K562 (cell line): Measurements from ENCODE around the gene OR4S1. TPM values are rescaled to one million over a fixed set of nuclear protein-coding genes. Genes with fewer than 3 reads are reported as not detected.

Source experiments
- polyA plus RNA-seq, 8 experiments: library from polyadenylated mRNA; depleted of rRNA in 4 of 8; stranded (reverse) in 5 of 8; unstranded in 3 of 8; fragments of >200 nt; fragmentation: Nextera tagmentation in 2 of 8; fragmentation: Illumina TruSeq in 1 of 8; extraction: Ambion mirVana in 2 of 8; extraction: Trizol in 1 of 8; gene quantifications; 2 replicates each; pipeline versions ENCODE4 v1.2.1 to v1.2.3, GENCODE V29; 2011 to 2014; ENCODE audit warnings: inconsistent platforms in 1 of 8, missing spikeins in 1 of 8
- total RNA-seq, 7 experiments: library from RNA; depleted of rRNA in 6 of 7; stranded (reverse); fragments of >200 nt in 6 of 7; fragmentation: Illumina TruSeq in 2 of 7; extraction: Trizol in 2 of 7; gene quantifications; 2 replicates each; pipeline versions ENCODE4 v1.2.1 to v1.2.3, GENCODE V29; 2011 to 2021; ENCODE audit warnings: low replicate concordance in 1 of 7

OR4S1 gene
- total and polyA plus RNA-seq, 9 of the 15 experiments (the other 6 are each of a cell fraction or from before 2014, with no cell fraction given) = not detected

Other genes with a start within 250 kb of the OR4S1 start
- gene OR4B1, start 89.4 kb upstream of the OR4S1 start, total RNA-seq (2014; rRNA removed) = not detected in 2 replicates
- not detected in 2 replicates for gene OR4B1, start 89.4 kb upstream of the OR4S1 start, total RNA-seq (2014; rRNA removed; fragmentation: Illumina TruSeq; extraction: Trizol)
- gene OR4B1, start 89.4 kb upstream of the OR4S1 start, total RNA-seq (2015; rRNA removed; fragmentation: Illumina TruSeq; extraction: Trizol) = not detected in 2 replicates
- gene OR4B1, start 89.4 kb upstream of the OR4S1 start, total RNA-seq (2021) = not detected in 2 replicates
- gene OR4B1, start 89.4 kb upstream of the OR4S1 start, polyA plus RNA-seq (2011; rRNA removed) = not detected in 2 replicates
- not detected in 2 replicates for gene OR4B1, start 89.4 kb upstream of the OR4S1 start, polyA plus RNA-seq (2014; fragmentation: Illumina TruSeq; extraction: Trizol)
- not detected for gene OR4B1, start 89.4 kb upstream of the OR4S1 start, polyA plus RNA-seq (2014; fragmentation: Nextera tagmentation; extraction: Ambion mirVana)
- gene OR4B1, start 89.4 kb upstream of the OR4S1 start, polyA plus RNA-seq (2014; rRNA removed) = not detected in 2 replicates
- gene OR4X2, start 61.1 kb upstream of the OR4S1 start, total RNA-seq (2014; rRNA removed) = not detected in 2 replicates
- gene OR4X2, start 61.1 kb upstream of the OR4S1 start, total RNA-seq (2014; rRNA removed; fragmentation: Illumina TruSeq; extraction: Trizol) = not detected in 2 replicates
- gene OR4X2, start 61.1 kb upstream of the OR4S1 start, total RNA-seq (2015; rRNA removed; fragmentation: Illumina TruSeq; extraction: Trizol) = not detected in 2 replicates
- not detected in 2 replicates for gene OR4X2, start 61.1 kb upstream of the OR4S1 start, total RNA-seq (2021)
- not detected in 2 replicates for gene OR4X2, start 61.1 kb upstream of the OR4S1 start, polyA plus RNA-seq (2011; rRNA removed)
- gene OR4X2, start 61.1 kb upstream of the OR4S1 start, polyA plus RNA-seq (2014; fragmentation: Illumina TruSeq; extraction: Trizol) = not detected in 2 replicates
- not detected for gene OR4X2, start 61.1 kb upstream of the OR4S1 start, polyA plus RNA-seq (2014; fragmentation: Nextera tagmentation; extraction: Ambion mirVana)
- gene OR4X2, start 61.1 kb upstream of the OR4S1 start, polyA plus RNA-seq (2014; rRNA removed) = not detected in 2 replicates
- gene OR4X1, start 42.4 kb upstream of the OR4S1 start, total RNA-seq (2014; rRNA removed) = not detected in 2 replicates
- gene OR4X1, start 42.4 kb upstream of the OR4S1 start, total RNA-seq (2014; rRNA removed; fragmentation: Illumina TruSeq; extraction: Trizol) = not detected in 2 replicates
- gene OR4X1, start 42.4 kb upstream of the OR4S1 start, total RNA-seq (2015; rRNA removed; fragmentation: Illumina TruSeq; extraction: Trizol) = not detected in 2 replicates
- not detected in 2 replicates for gene OR4X1, start 42.4 kb upstream of the OR4S1 start, total RNA-seq (2021)
- not detected in 2 replicates for gene OR4X1, start 42.4 kb upstream of the OR4S1 start, polyA plus RNA-seq (2011; rRNA removed)
- gene OR4X1, start 42.4 kb upstream of the OR4S1 start, polyA plus RNA-seq (2014; fragmentation: Illumina TruSeq; extraction: Trizol) = not detected in 2 replicates
- gene OR4X1, start 42.4 kb upstream of the OR4S1 start, polyA plus RNA-seq (2014; fragmentation: Nextera tagmentation; extraction: Ambion mirVana) = not detected
- gene OR4X1, start 42.4 kb upstream of the OR4S1 start, polyA plus RNA-seq (2014; rRNA removed) = not detected in 2 replicates
- not detected in 2 replicates for gene OR4C3, start 18.7 kb downstream of the OR4S1 start, total RNA-seq (2014; rRNA removed)
- not detected in 2 replicates for gene OR4C3, start 18.7 kb downstream of the OR4S1 start, total RNA-seq (2014; rRNA removed; fragmentation: Illumina TruSeq; extraction: Trizol)
- gene OR4C3, start 18.7 kb downstream of the OR4S1 start, total RNA-seq (2015; rRNA removed; fragmentation: Illumina TruSeq; extraction: Trizol) = not detected in 2 replicates
- not detected in 2 replicates for gene OR4C3, start 18.7 kb downstream of the OR4S1 start, total RNA-seq (2021)
- gene OR4C3, start 18.7 kb downstream of the OR4S1 start, polyA plus RNA-seq (2011; rRNA removed) = not detected in 2 replicates
- gene OR4C3, start 18.7 kb downstream of the OR4S1 start, polyA plus RNA-seq (2014; fragmentation: Illumina TruSeq; extraction: Trizol) = not detected in 2 replicates
- gene OR4C3, start 18.7 kb downstream of the OR4S1 start, polyA plus RNA-seq (2014; fragmentation: Nextera tagmentation; extraction: Ambion mirVana) = not detected
- gene OR4C3, start 18.7 kb downstream of the OR4S1 start, polyA plus RNA-seq (2014; rRNA removed) = not detected in 2 replicates
- gene OR4C5, start 60.2 kb downstream of the OR4S1 start, total RNA-seq (2014; rRNA removed) = not detected in 2 replicates
- not detected in 2 replicates for gene OR4C5, start 60.2 kb downstream of the OR4S1 start, total RNA-seq (2014; rRNA removed; fragmentation: Illumina TruSeq; extraction: Trizol)
- not detected in 2 replicates for gene OR4C5, start 60.2 kb downstream of the OR4S1 start, total RNA-seq (2015; rRNA removed; fragmentation: Illumina TruSeq; extraction: Trizol)
- not detected in 2 replicates for gene OR4C5, start 60.2 kb downstream of the OR4S1 start, total RNA-seq (2021)
- not detected in 2 replicates for gene OR4C5, start 60.2 kb downstream of the OR4S1 start, polyA plus RNA-seq (2011; rRNA removed)
- not detected in 2 replicates for gene OR4C5, start 60.2 kb downstream of the OR4S1 start, polyA plus RNA-seq (2014; fragmentation: Illumina TruSeq; extraction: Trizol)
- gene OR4C5, start 60.2 kb downstream of the OR4S1 start, polyA plus RNA-seq (2014; fragmentation: Nextera tagmentation; extraction: Ambion mirVana) = not detected
- gene OR4C5, start 60.2 kb downstream of the OR4S1 start, polyA plus RNA-seq (2014; rRNA removed) = not detected in 2 replicates
- gene OR4A47, start 182.6 kb downstream of the OR4S1 start, total RNA-seq (2014; rRNA removed) = not detected in 2 replicates
- not detected in 2 replicates for gene OR4A47, start 182.6 kb downstream of the OR4S1 start, total RNA-seq (2014; rRNA removed; fragmentation: Illumina TruSeq; extraction: Trizol)
- not detected in 2 replicates for gene OR4A47, start 182.6 kb downstream of the OR4S1 start, total RNA-seq (2015; rRNA removed; fragmentation: Illumina TruSeq; extraction: Trizol)
- gene OR4A47, start 182.6 kb downstream of the OR4S1 start, total RNA-seq (2021) = not detected in 2 replicates
- gene OR4A47, start 182.6 kb downstream of the OR4S1 start, polyA plus RNA-seq (2011; rRNA removed) = not detected in 2 replicates
- not detected in 2 replicates for gene OR4A47, start 182.6 kb downstream of the OR4S1 start, polyA plus RNA-seq (2014; fragmentation: Illumina TruSeq; extraction: Trizol)
- not detected for gene OR4A47, start 182.6 kb downstream of the OR4S1 start, polyA plus RNA-seq (2014; fragmentation: Nextera tagmentation; extraction: Ambion mirVana)
- not detected in 2 replicates for gene OR4A47, start 182.6 kb downstream of the OR4S1 start, polyA plus RNA-seq (2014; rRNA removed)